Lower leg skin (tissue), 3 donors: ENCODE data around the gene UBL4B.

ENCODE experiments used
- CTCF ChIP-seq, 3 donors: fragments of 450-650 bp; IDR thresholded peaks; one replicate each; pipeline ENCODE4 v1.5.1; 2016; ENCODE audit warnings: antibody characterized with exemption in 3 of 3, mild to moderate bottlenecking in 3 of 3, moderate library complexity in 2 of 3
- POLR2A ChIP-seq, 2 donors: fragments of 450-650 bp; IDR thresholded peaks; one replicate each; pipeline ENCODE4 v1.6.1; 2016 to 2017; ENCODE audit warnings: antibody characterized with exemption in 2 of 2, mild to moderate bottlenecking in 1 of 2, moderate library complexity in 1 of 2

DNA sequence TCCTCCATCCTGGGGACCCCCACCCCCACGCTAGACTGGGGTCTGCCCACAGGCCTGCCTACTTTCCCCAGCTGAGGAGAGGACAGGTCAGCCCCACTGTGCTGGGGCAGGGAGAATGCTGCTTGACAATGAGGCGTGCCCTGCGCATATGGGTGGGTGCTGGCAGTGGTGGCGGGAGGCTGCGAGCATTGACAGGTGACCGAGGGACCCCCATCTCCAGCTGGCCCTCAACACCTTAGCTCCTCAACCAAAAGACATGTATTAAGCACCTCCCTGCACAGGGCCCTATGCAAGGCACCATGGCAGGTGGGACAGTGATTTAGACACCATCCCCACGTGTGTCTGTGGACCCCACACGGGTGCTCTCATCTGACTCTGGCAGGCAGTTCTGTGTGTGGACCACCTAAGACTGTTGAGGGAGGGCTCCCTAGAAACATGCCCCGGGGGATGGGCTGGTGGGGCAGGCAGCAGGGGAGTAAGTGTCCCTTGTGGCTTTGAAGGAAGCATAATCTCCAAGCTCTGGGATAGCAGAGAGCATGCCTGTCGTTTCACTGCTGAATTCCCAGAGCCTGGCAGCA is 23.4 kb upstream of the UBL4B start:
- no peak for TF ChIP-seq CTCF (IDR thresholded peaks at IDR 0.05)
- no peak for TF ChIP-seq POLR2A (IDR thresholded peaks at IDR 0.05)
